ENCODE measurements around the gene CRELD2. TPM values are rescaled to one million over a fixed set of nuclear protein-coding genes. Genes with fewer than 3 reads are reported as not detected.
A peak's percentile ranks its signal among the peaks of the same experiment; 100 is the strongest.

Gene CRELD2
- total RNA-seq, 4 donors from 2014 or later, result 8.9 to 15.0 (median 13.0) TPM

GRCh38 chr22:49954991-49955580 lies 36.7 kb downstream of the CRELD2 start:
- peaks cover 40 to 42% of the 10 kb centered on the region in 2 donors for H3K4me1 ChIP-seq
- peak overlapping the region; percentile 90 to 98 (median 93) for H3K27ac ChIP-seq
- TF ChIP-seq POLR2A (IDR thresholded peaks at IDR 0.05), result no peak
- TF ChIP-seq CTCF (IDR thresholded peaks at IDR 0.05 in 4 of 5, conservative IDR thresholded peaks at IDR 0.05 in 1 of 5), result no peak
- no peaks in the 10 kb centered on the region for H3K27me3 ChIP-seq
- no peak overlapping the region for H3K4me3 ChIP-seq
- intact Hi-C loops (cut with DNase I; ENCODE audit: low total_unique reads), result no loop called here
- in situ Hi-C loops (cut with MboI; ENCODE audit: low sequenced_read_pairs in 4 of 4), result no loop called here
- ATAC-seq (no peak), DNase-seq (no peak)
- no peaks in the 10 kb centered on the region for H3K36me3 ChIP-seq
- H3K9me3 ChIP-seq, result no peaks in the 10 kb centered on the region

- no peak for ATAC-seq
- Histone ChIP-seq H3K4me1 (peaks cover 40 to 42% of the 10 kb centered on the region in 2 donors), H3K36me3 (no peaks in the 10 kb centered on the region), H3K9me3 (no peaks in the 10 kb centered on the region), H3K27me3 (no peaks in the 10 kb centered on the region), H3K27ac (peak overlapping the region; percentile 90 to 98 (median 93)), H3K4me3 (no peak overlapping the region)
- intact Hi-C loops (cut with DNase I; ENCODE audit: low total_unique reads) (no loop called here), in situ Hi-C loops (cut with MboI; ENCODE audit: low sequenced_read_pairs in 4 of 4) (no loop called here)
- TF ChIP-seq CTCF (IDR thresholded peaks at IDR 0.05 in 4 of 5, conservative IDR thresholded peaks at IDR 0.05 in 1 of 5), result no peak
- no peak for TF ChIP-seq POLR2A (IDR thresholded peaks at IDR 0.05)
- peak in 1 of 2 donors; percentile 15 for DNase-seq
These were observed 37.4 kb downstream of the CRELD2 start for GRCh38 chr22:49955581-49956417.

GRCh38 chr22:49956418-49956770 lies 38.0 kb downstream of the CRELD2 start:
- DNase-seq, result peak in 1 of 2 donors; percentile 38
- intact Hi-C loops (cut with DNase I; ENCODE audit: low total_unique reads), result no loop called here
- Histone ChIP-seq H3K4me3 (no peak overlapping the region), H3K27ac (peak overlapping the region; percentile 90 to 98 (median 93)), H3K36me3 (no peaks in the 10 kb centered on the region), H3K9me3 (no peaks in the 10 kb centered on the region), H3K4me1 (peaks cover 40 to 42% of the 10 kb centered on the region in 2 donors), H3K27me3 (no peaks in the 10 kb centered on the region)
- TF ChIP-seq CTCF (IDR thresholded peaks at IDR 0.05 in 4 of 5, conservative IDR thresholded peaks at IDR 0.05 in 1 of 5) (no peak), POLR2A (IDR thresholded peaks at IDR 0.05) (no peak)
- in situ Hi-C loops (cut with MboI; ENCODE audit: low sequenced_read_pairs in 4 of 4), result no loop called here
- ATAC-seq, result no peak

GRCh38 chr22:49956914-49957825 lies 38.7 kb downstream of the CRELD2 start:
- no peak for ATAC-seq
- TF ChIP-seq POLR2A (IDR thresholded peaks at IDR 0.05) (no peak), CTCF (IDR thresholded peaks at IDR 0.05 in 4 of 5, conservative IDR thresholded peaks at IDR 0.05 in 1 of 5) (no peak)
- peaks cover 40 to 42% of the 10 kb centered on the region in 2 donors for H3K4me1 ChIP-seq

More at GRCh38 chr22:49956914-49957825, 38.7 kb downstream of the CRELD2 start:
- no peaks in the 10 kb centered on the region for H3K9me3 ChIP-seq
- no peaks in the 10 kb centered on the region for H3K27me3 ChIP-seq
- no peak overlapping the region for H3K4me3 ChIP-seq
- intact Hi-C loops (cut with DNase I; ENCODE audit: low total_unique reads), result no loop called here
- H3K27ac ChIP-seq, result peak overlapping the region; percentile 22 to 93 (median 92)
- peak in 1 of 2 donors; percentile 12 for DNase-seq
- in situ Hi-C loops (cut with MboI; ENCODE audit: low sequenced_read_pairs in 4 of 4), result no loop called here
- H3K36me3 ChIP-seq, result peaks cover 0 to 4% of the 10 kb centered on the region in 2 donors

All from gastrocnemius medialis (tissue), 4 donors.